ENCODE data around the gene POM121.
"Not testable (repeated sequence)": the region's sequence is repeated elsewhere in the genome, so short reads cannot be mapped to it uniquely, and the experiment has no call there.

POM121 gene

DNA sequence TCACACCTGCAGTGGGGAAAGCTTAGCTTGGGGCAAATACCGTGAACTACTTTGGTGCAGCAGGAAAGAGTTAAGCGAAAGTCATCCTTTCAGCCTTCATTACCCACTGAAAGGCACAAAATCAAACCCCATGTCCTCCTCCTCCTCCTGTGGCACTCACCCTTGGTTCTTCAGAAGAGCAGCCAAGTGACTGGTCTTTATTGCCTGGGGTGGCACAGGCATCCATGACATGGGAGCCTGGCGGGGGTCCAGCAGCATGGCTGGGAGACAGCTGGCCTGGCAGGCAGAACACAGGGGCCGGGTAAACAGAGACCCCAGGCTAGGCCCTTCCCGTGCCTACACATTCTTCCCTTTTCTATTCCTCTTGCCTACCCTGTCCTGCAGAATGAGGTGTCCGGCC is 24.8 kb downstream of the POM121 start:
- DNase-seq (ENCODE audit: low spot score), result not testable (repeated sequence)

DNA sequence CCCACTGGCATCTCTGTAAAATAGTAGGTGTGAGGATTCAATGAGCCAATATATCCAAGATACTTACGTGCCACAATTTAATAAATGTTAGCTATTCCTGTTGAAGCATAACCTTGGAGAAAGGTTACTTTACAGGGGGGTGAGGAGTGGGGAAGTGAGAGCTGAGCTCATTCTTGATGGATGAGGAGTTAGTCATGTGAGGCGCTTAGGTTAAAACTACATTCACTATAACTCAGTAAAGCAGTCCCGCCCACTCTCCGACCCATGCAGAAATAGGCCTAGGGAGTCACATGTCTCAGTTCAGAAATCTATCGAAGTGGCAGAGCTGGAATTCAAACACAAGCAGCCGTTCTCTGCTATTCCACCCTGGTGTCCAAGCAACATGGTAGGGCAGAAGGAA is 25.5 kb downstream of the POM121 start:
- DNase-seq (ENCODE audit: low spot score), result not testable (repeated sequence)

DNA sequence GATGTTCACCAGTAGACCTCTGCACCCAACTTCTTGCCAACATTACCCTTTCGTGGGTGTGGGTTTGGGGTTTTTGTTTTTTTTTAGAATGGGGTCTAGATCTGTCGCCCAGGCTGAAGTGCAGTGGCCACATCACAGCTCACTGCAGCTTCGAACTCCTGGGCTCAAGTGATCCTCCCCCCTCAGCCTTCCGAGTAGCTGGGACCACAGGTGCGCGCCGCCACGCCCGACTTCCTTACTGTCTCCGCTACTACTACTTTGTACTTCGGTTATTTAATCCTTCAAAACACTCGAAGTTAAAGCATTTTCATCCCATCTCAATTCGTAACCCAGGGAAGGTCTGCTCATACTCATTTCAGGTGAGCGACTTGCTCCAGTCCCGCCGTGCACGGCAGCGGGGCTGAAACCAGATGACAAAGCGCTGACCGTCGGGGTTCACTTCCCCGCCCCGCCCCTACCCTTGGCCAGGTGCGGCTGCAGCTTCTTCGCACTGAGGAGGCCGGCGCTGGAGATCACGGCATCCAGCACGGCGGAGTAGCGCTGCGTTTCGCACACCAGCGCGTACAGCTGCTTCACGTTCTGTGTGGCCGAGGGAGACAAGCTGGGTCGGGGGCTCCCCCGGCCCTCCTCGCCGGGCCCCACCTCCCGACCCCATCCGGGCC is 29.1 kb downstream of the POM121 start:
- DNase-seq (ENCODE audit: low spot score), result not testable (repeated sequence)

DNA sequence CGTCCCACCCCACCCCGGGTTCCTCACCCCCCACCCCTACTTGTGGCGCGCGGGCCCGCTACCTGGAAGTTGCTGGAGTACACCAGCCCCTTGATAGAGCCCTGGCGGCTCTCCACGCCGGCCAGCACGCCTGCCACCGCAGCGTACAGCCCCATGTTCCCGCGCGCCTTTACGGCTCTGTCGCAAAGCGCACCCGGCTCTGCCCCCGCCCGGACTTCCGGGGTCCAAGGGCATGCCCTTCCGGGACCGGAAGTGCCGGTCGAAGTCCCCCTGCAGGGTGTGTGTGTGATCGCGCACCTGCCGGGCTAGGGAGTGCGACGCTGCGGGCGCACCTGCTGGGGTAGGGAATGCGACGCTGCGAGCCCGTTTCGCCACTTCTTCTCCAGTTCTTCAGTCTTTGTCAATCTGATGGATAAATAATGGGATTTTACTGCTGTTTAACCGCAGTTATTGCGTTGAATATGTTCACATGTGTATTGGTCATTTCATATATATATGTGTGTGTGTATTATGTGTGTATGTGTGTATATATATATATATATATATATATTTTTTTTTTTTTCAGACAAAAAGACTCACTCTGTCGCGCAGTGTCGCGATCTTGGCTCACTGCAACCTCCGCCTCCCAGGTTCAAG is 29.8 kb downstream of the POM121 start:
- not testable (repeated sequence) for DNase-seq (ENCODE audit: low spot score)

- DNase-seq (ENCODE audit: low spot score), result not testable (repeated sequence)
These were observed 35.1 kb downstream of the POM121 start for GRCh38 chr7:72960029-72960428.

DNA sequence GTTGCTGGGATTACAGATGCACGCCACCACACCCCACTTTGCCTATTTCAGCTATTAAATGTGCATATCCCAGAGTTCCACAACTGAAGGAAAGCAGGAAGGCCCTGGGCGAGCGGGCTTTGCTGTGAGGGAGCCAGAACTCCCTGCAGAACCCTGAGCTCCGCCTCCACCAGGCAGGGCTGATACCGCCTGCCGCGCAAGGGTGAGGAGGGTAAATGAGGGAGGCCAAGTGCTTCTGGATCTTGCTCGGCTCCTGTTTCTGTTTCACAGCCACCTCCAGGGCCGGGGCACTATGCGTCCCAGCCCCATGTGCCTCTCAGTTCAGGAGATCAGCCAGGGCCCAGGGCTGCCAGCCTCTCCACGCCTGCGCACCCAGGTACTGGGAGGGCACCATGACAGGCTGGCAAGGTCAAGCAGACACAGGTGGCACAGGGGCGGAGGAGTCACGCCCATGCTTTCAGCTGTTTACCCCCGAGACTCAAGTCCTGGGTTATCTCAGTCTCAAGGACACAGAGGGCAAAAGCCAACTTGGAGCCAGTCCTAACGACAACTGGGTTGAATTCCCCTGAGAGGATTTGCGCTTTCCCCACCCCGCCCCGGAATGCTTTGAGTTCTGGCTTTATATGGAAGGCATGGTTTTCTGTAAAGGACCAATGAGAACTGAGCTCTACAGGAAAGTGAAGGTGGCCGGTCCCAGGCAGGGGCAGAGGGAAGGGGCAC is 35.9 kb downstream of the POM121 start:
- DNase-seq (ENCODE audit: low spot score), result not testable (repeated sequence)

DNA sequence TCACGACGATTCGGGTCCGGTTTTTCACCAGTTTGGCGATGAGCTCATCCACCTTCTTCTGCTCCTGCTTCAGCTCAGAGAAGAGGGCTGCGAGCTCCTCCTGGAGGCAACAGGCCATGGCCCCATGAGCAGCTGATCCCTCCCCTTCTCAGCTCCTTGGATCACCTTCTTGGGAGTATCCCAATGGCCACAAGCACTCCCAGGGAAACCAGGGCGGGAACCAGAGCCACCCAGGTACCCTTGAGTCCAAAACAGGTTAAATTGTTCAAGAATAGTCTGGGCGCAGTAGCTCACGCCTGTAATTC is 36.4 kb downstream of the POM121 start:
- DNase-seq (ENCODE audit: low spot score), result not testable (repeated sequence)

- DNase-seq (ENCODE audit: low spot score), result not testable (repeated sequence)
These were observed 38.2 kb downstream of the POM121 start for GRCh38 chr7:72963056-72963455.

- not testable (repeated sequence) for DNase-seq (ENCODE audit: low spot score)
These were observed 40.5 kb downstream of the POM121 start for GRCh38 chr7:72965186-72965975.

- not testable (repeated sequence) for DNase-seq (ENCODE audit: low spot score)
These were observed 42.0 kb downstream of the POM121 start for GRCh38 chr7:72966892-72967291.

DNA sequence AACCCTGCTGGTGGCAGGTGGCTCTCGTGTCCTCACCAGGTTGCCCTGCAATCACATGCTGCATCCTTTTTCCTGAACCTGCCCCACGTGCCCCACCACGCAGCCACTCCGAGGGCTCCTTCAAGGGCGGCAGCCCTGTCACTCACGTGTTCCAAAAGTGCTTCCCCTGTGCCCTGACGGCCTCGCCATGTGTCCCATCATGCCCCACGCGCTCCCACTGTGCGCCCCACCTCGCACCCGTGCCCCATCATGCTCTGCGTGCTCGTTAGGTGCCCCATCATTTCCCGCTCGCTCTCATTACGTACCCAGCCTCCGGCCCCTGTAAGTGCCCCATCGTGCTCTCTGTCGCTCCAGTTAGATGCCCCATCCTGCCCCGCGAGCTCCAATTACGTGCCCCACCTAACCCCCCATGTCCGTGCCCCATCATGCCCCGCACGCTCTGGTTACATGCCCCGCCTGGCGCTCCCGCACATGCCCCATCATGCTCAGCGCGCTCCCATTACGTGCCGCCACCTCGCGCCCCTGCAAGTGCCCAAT is 44.2 kb downstream of the POM121 start, which contains the start of gene TRIM74:
Gene TRIM74 (minus strand): TSS at position 487 of the 537 bp plus-strand sequence. CDS start 3,309 bp downstream, outside the sequence.
- not testable (repeated sequence) for DNase-seq (ENCODE audit: low spot score)

- DNase-seq (ENCODE audit: low spot score), result not testable (repeated sequence)
These were observed 44.8 kb downstream of the POM121 start for GRCh38 chr7:72969688-72970087.

DNA sequence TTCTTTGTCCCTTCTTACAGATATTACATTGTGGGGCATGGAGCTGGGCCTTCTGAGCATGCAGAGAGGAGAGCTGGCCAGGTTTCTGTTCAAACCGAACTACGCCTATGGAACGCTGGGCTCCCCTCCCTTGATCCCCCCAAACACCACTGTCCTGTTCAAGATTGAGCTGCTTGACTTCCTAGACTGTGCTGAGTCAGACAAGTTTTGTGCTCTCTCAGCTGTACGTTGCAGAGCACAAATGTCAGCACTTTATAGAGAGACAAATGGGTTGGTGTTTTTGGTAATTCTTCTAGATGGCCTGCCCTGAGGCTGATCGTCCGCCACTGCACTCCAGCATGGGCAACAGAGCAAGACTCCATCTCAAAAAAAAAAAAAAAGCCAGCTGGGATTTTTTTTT is 46.6 kb downstream of the POM121 start:
- DNase-seq (ENCODE audit: low spot score), result not testable (repeated sequence)

- not testable (repeated sequence) for DNase-seq (ENCODE audit: low spot score)
These were observed 49.9 kb downstream of the POM121 start for GRCh38 chr7:72974781-72975180.

DNA sequence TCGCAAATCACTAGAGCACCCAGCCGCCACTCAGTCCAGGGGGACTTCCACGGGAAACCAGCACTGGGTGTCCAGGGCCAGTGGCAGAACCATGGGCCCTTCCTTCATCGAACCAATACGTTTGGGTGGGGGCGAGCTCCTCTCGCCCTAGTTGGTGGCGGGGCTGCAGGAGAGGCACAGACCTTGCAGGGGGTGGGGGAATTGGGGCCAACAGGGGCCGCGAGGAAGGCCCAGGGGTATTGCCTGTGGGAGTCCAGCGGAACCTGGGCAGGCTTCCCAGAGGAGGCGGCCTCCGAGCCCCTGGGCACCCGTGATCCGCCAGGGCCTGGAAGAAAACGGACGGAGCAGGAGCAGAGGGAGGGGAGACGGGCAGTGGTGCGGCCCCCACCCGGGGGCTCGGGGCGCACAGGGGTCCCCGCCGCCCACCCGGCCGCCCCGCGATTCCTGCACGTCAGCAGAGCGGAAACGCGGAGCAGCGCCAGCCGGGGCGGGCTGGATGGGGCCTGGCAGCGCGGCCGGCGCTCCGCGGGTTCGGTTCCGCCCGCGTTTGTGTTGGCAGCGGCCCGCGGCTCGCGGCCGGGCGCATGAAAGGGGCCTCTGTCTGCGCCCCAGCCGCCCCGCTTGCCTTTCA is 50.9 kb downstream of the POM121 start:
- not testable (repeated sequence) for DNase-seq (ENCODE audit: low spot score)

DNA sequence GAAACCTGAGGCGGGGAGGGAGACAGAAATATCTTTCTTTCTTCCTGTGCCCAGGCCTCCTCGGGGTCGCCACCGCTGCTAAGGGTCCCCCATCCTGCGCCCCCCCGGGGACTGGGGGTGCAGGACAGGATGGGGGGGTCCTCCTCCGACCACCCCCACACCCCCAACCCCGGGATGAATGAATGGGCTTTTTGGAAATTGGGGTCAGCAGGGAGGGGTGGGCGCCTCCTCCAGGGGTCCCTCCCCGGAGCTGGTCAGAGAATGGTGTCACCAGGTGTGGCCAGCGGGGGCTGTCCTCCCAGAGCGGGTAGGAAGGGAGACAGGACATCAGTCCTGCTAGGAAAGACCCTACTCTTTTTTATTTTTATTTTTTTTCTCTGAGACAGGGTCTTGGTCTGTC is 51.5 kb downstream of the POM121 start:
- DNase-seq (ENCODE audit: low spot score), result not testable (repeated sequence)

DNA sequence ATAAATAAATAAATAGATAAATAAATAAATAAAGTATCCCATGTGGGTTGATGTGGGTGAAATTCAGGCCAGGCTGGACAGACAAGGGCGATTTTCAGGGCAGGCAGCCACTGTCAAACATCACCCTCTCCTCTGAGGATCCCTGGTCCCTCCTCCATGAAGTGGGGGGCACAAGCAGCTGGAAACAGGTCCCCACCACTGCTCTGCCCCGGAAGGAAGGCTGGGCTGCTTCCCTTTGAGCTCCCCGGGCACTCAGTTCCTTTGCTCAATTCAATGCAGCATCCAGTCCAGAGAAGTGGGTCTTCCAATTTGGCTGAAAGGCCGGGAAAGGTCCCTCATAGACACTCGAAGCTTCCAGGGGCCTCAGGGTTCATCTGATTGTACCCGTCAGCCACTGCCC is 55.5 kb downstream of the POM121 start:
- not testable (repeated sequence) for DNase-seq (ENCODE audit: low spot score)

DNA sequence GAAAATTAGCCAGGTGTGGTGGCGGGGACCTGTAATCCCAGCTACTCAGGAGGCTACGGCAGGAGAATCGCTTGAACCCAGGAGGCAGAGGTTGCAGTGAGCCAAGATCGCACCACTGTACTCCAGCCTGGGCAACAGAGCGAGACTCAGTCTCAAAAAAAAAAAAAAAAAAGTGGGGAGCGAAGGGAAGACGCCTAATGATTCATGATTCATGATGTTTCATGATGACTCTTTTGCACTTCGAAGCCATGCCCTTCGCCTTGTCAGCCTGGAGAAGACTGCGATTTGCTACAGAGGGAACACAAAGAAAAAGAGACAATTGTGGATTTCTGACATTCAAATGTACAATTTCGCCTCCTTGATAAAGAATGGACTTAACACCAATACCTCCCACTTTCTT is 57.2 kb downstream of the POM121 start:
- not testable (repeated sequence) for DNase-seq (ENCODE audit: low spot score)

DNA sequence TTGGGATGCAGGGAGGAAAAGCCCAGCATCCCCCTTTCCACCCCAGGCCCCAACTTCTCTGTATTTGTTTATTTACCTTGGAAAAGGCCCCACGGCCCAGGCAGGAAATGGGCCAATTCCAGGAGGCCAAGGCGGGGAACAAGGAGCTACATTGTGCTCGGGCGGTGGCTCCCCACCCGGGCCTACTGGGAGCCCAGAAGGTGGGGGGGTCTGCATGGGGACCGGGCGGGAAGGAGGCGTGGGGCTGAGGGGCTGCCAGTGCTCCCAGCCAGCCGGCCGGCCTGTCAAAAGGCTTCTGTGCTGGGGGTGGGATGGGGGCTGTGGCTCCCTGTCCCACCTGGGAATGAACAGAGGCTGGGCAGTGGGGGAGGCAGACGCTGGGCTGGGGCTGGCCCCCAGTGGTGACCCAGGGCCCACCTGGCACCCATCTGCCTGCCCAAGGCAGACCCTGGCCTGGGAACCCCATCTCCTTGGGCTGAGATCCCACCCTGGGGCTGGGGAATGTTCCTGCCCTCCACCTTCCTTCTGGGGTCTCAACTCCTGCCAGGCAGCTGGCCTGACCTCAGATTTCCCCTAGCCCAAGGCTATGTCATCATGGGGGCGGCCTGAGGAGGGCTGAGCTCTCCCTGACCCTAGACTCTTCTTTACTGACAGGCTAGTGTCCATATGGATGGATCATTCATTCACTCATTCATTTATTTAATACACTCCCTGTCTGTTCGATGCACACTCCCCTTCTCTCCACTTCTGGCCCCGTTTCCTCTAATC is 65.4 kb downstream of the POM121 start:
- not testable (repeated sequence) for DNase-seq (ENCODE audit: low spot score)

DNA sequence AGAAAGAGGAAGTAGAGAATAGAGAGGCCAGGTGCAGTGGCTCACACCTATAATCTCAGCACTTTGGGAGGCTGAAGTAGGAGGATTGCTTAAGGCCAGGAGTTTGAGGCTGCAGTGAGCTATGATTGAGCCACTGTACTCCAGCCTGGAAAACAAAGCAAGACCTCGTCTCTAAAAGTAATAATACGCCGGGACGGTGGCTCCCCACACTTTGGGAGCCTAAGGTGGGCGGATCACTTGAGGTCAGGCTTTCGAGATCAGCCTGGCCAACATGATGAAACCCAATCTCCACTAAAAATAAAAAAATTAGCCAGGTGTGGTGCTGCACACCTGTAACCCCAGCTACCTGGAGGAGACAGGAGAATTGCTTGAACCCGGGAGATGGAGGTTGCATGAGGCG is 70.6 kb downstream of the POM121 start:
- DNase-seq (ENCODE audit: low spot score), result not testable (repeated sequence)

DNA sequence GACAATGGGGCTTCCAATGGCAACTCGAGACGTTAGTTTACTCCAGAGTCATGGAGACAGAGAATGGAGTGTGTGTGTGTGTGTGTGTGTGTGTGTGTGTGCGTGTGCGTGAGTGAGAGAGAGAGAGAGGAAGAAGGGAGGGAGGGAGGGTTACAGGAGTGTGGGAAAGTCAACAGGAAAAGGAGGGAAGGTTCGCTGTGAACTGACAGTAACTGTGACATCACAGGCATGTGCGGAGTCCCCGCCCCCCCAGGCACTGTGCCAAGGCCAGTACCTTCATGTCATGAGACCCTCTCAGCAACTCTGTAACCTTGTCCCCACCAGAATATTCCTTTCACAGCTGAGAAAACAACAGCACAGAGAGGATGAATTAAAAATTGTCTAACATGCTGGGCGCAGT is 72.6 kb downstream of the POM121 start:
- not testable (repeated sequence) for DNase-seq (ENCODE audit: low spot score)
